ENCODE results near the gene PQBP1.
A peak's percentile ranks its signal among the peaks of the same experiment; 100 is the strongest.

The PQBP1 gene

GRCh38 chrX:48927123-48927522, 29.4 kb downstream of the PQBP1 start:
- DNase-seq, result no peak

GRCh38 chrX:48927736-48928382, 30.1 kb downstream of the PQBP1 start:
- no peak for DNase-seq

GRCh38 chrX:48933757-48934156, 36.0 kb downstream of the PQBP1 start:
- no peak for DNase-seq

GRCh38 chrX:48934581-48935300, 37.0 kb downstream of the PQBP1 start:
- DNase-seq, result peak in 1 of 2 experiments; percentile 47

- no peak for DNase-seq
These were observed 37.6 kb downstream of the PQBP1 start for GRCh38 chrX:48935301-48935670.

GRCh38 chrX:48936429-48937053, 38.8 kb downstream of the PQBP1 start:
- no peak for DNase-seq

- peak; percentile 72 to 85 for DNase-seq
These were observed 39.6 kb downstream of the PQBP1 start for GRCh38 chrX:48937054-48937907.

- DNase-seq, result peak; percentile 49 to 55
These were observed 41.1 kb downstream of the PQBP1 start for GRCh38 chrX:48938721-48939425.

- no peak for DNase-seq
These were observed 41.9 kb downstream of the PQBP1 start for GRCh38 chrX:48939524-48940228.

GRCh38 chrX:48940404-48940955, 42.8 kb downstream of the PQBP1 start:
- DNase-seq, result no peak

- DNase-seq, result no peak
These were observed 45.2 kb downstream of the PQBP1 start for GRCh38 chrX:48942895-48943294.

GRCh38 chrX:48945517-48946348, 48.0 kb downstream of the PQBP1 start:
- peak; percentile 31 to 35 for DNase-seq

GRCh38 chrX:48948589-48948988, 50.9 kb downstream of the PQBP1 start:
- no peak for DNase-seq
